Activated naive CD8-positive, alpha-beta T cell treated with anti-CD3 and anti-CD28 coated beads, Interleukin-2, amount 50 U/mL, for 24 hours (primary cell): ENCODE data around the gene LETM1.

Experiments
- ATAC-seq: fragments of 150-1000 bp; cut with Tn5 transposase; one replicate; pipeline ENCODE4 v1.10.0; 2021
- DNase-seq: peaks from one replicate; pipeline ENCODE4 v3.0.0; 2021
- H3K27ac Mint-ChIP-seq: one replicate; pipeline ENCODE4 v1.8.0; 2021; ENCODE audit warnings: mild to moderate bottlenecking, mixed read lengths
- H3K27me3 Mint-ChIP-seq: one replicate; pipeline ENCODE4 v1.8.0; 2021; ENCODE audit warnings: mixed read lengths
- H3K36me3 Mint-ChIP-seq: one replicate; pipeline ENCODE4 v1.8.0; 2021; ENCODE audit warnings: low read depth, mixed read lengths
- H3K4me1 Mint-ChIP-seq: one replicate; pipeline ENCODE4 v1.8.0; 2021; ENCODE audit warnings: mixed read lengths
- H3K4me3 Mint-ChIP-seq: one replicate; pipeline ENCODE4 v1.8.0; 2021; ENCODE audit warnings: mild to moderate bottlenecking, moderate library complexity, mixed read lengths
- H3K9me3 Mint-ChIP-seq: one replicate; pipeline ENCODE4 v1.8.0; 2021; ENCODE audit warnings: mixed read lengths

LETM1 gene

GRCh38 chr4:1866189-1866661 is 10.3 kb upstream of the LETM1 start:
- Mint-ChIP-seq H3K27me3 (no peaks in the 10 kb centered on the region), H3K4me1 (peaks cover 29% of the 10 kb centered on the region), H3K9me3 (no peaks in the 10 kb centered on the region), H3K27ac (no peak overlapping the region), H3K4me3 (no peak overlapping the region), H3K36me3 (no peaks in the 10 kb centered on the region)
- ATAC-seq (no peak), DNase-seq (no peak)

GRCh38 chr4:1864076-1865008 is 8.4 kb upstream of the LETM1 start:
- Mint-ChIP-seq H3K36me3 (no peaks in the 10 kb centered on the region), H3K9me3 (no peaks in the 10 kb centered on the region), H3K27ac (no peak overlapping the region), H3K4me3 (no peak overlapping the region), H3K4me1 (peaks cover 21% of the 10 kb centered on the region), H3K27me3 (no peaks in the 10 kb centered on the region)
- no peak for ATAC-seq
- no peak for DNase-seq

GRCh38 chr4:1863297-1864033 is 7.5 kb upstream of the LETM1 start:
- Mint-ChIP-seq H3K4me3 (peak overlapping the region; percentile 57), H3K27me3 (no peaks in the 10 kb centered on the region), H3K36me3 (no peaks in the 10 kb centered on the region)

GRCh38 chr4:1862961-1863296 is 7.0 kb upstream of the LETM1 start:
- no peaks in the 10 kb centered on the region for H3K27me3 Mint-ChIP-seq
- no peaks in the 10 kb centered on the region for H3K36me3 Mint-ChIP-seq
- DNase-seq (no peak), ATAC-seq (no peak)
- H3K4me1 Mint-ChIP-seq = peaks cover 21% of the 10 kb centered on the region
- no peaks in the 10 kb centered on the region for H3K9me3 Mint-ChIP-seq
- peak overlapping the region; percentile 67 for H3K27ac Mint-ChIP-seq
- peak overlapping the region; percentile 57 for H3K4me3 Mint-ChIP-seq

More at GRCh38 chr4:1863297-1864033, 7.5 kb upstream of the LETM1 start:
- Mint-ChIP-seq H3K27ac (peak overlapping the region; percentile 67), H3K4me1 (peaks cover 21% of the 10 kb centered on the region), H3K9me3 (no peaks in the 10 kb centered on the region)
- DNase-seq (no peak), ATAC-seq (no peak)

- Mint-ChIP-seq H3K36me3 (no peaks in the 10 kb centered on the region), H3K9me3 (no peaks in the 10 kb centered on the region), H3K4me1 (peaks cover 25% of the 10 kb centered on the region), H3K27ac (peak overlapping the region; percentile 67), H3K27me3 (no peaks in the 10 kb centered on the region), H3K4me3 (peak overlapping the region; percentile 63)
- DNase-seq (peak; percentile 46), ATAC-seq (peak; percentile 44)
Observed at GRCh38 chr4:1862055-1862911, 6.3 kb upstream of the LETM1 start.

GRCh38 chr4:1859389-1859753 is 3.4 kb upstream of the LETM1 start:
- H3K4me3 Mint-ChIP-seq = no peak overlapping the region
- no peaks in the 10 kb centered on the region for H3K36me3 Mint-ChIP-seq
- H3K4me1 Mint-ChIP-seq = peaks cover 33% of the 10 kb centered on the region
- H3K9me3 Mint-ChIP-seq = no peaks in the 10 kb centered on the region
- no peaks in the 10 kb centered on the region for H3K27me3 Mint-ChIP-seq
- ATAC-seq (no peak), DNase-seq (no peak)
- no peak overlapping the region for H3K27ac Mint-ChIP-seq

GRCh38 chr4:1857931-1858330 is 2.0 kb upstream of the LETM1 start:
- Mint-ChIP-seq H3K4me1 (peaks cover 36% of the 10 kb centered on the region), H3K4me3 (peak overlapping the region; percentile 83), H3K27ac (no peak overlapping the region), H3K27me3 (no peaks in the 10 kb centered on the region), H3K36me3 (peaks cover 6% of the 10 kb centered on the region), H3K9me3 (no peaks in the 10 kb centered on the region)
- DNase-seq (no peak), ATAC-seq (no peak)

- Mint-ChIP-seq H3K4me1 (peaks cover 39% of the 10 kb centered on the region), H3K36me3 (peaks cover 6% of the 10 kb centered on the region), H3K4me3 (peak overlapping the region; percentile 83), H3K27me3 (no peaks in the 10 kb centered on the region), H3K27ac (peak overlapping the region; percentile 60), H3K9me3 (no peaks in the 10 kb centered on the region)
- no peak for ATAC-seq
- no peak for DNase-seq
Observed at GRCh38 chr4:1856943-1857699, 1.2 kb upstream of the LETM1 start.

- DNase-seq = peak; percentile 27
Observed at GRCh38 chr4:1855333-1856070, 454 bp downstream of the LETM1 start.

GRCh38 chr4:1854752-1855151 is 1.2 kb downstream of the LETM1 start:
- ATAC-seq (no peak), DNase-seq (no peak)
- H3K36me3 Mint-ChIP-seq = peaks cover 13% of the 10 kb centered on the region
- H3K9me3 Mint-ChIP-seq = no peaks in the 10 kb centered on the region
- peak overlapping the region; percentile 54 for H3K27ac Mint-ChIP-seq
- peak overlapping the region; percentile 85 for H3K4me3 Mint-ChIP-seq
- H3K27me3 Mint-ChIP-seq = no peaks in the 10 kb centered on the region
- H3K4me1 Mint-ChIP-seq = peaks cover 44% of the 10 kb centered on the region

More at GRCh38 chr4:1855333-1856070, 454 bp downstream of the LETM1 start:
- H3K4me3 Mint-ChIP-seq = peak overlapping the region; percentile 85
- H3K27ac Mint-ChIP-seq = peak overlapping the region; percentile 54
- H3K36me3 Mint-ChIP-seq = peaks cover 13% of the 10 kb centered on the region
- peaks cover 41% of the 10 kb centered on the region for H3K4me1 Mint-ChIP-seq
- H3K27me3 Mint-ChIP-seq = no peaks in the 10 kb centered on the region
- H3K9me3 Mint-ChIP-seq = no peaks in the 10 kb centered on the region
- ATAC-seq = peak; percentile 12

- H3K9me3 Mint-ChIP-seq = no peaks in the 10 kb centered on the region
- ATAC-seq (no peak), DNase-seq (no peak)
- peaks cover 15% of the 10 kb centered on the region for H3K36me3 Mint-ChIP-seq
- H3K27ac Mint-ChIP-seq = no peak overlapping the region
- H3K27me3 Mint-ChIP-seq = no peaks in the 10 kb centered on the region
- H3K4me1 Mint-ChIP-seq = peaks cover 44% of the 10 kb centered on the region
- peak overlapping the region; percentile 21 for H3K4me3 Mint-ChIP-seq
Observed at GRCh38 chr4:1852904-1853623, 2.9 kb downstream of the LETM1 start.

GRCh38 chr4:1851575-1852410 is 4.2 kb downstream of the LETM1 start:
- DNase-seq = no peak
- Mint-ChIP-seq H3K4me3 (no peak overlapping the region), H3K27ac (no peak overlapping the region), H3K36me3 (peaks cover 21% of the 10 kb centered on the region), H3K9me3 (no peaks in the 10 kb centered on the region), H3K4me1 (peaks cover 39% of the 10 kb centered on the region), H3K27me3 (no peaks in the 10 kb centered on the region)
- no peak for ATAC-seq
